Breast epithelium (tissue), 4 donors: ENCODE data around the gene DYRK1A. TPM values are rescaled to one million over a fixed set of nuclear protein-coding genes. Genes with fewer than 3 reads are reported as not detected.

Experiments
- DNase-seq, 2 donors: peaks; one replicate each; pipeline ENCODE4 v3.0.0-alpha.2; 2019; ENCODE audit warnings: low spot score in 2 of 2
- H3K27ac ChIP-seq, 2 donors: fragments of 200-600 bp; sonication (generic) in 1 of 2; one replicate each; pipeline ENCODE4 v1.5.1; 2016 to 2019; ENCODE audit warnings: mild to moderate bottlenecking in 1 of 2
- H3K27me3 ChIP-seq, 2 donors: fragments of 200-600 bp; sonication (generic) in 1 of 2; one replicate each; pipeline versions ENCODE4 v1.5.1 to v1.6.0; 2017 to 2019; ENCODE audit warnings: control low read depth in 1 of 2, mild to moderate bottlenecking in 1 of 2
- H3K36me3 ChIP-seq: fragments of 200-600 bp; one replicate; pipeline ENCODE4 v1.5.1; 2019
- H3K4me1 ChIP-seq, 2 donors: fragments of 200-600 bp; sonication (generic); one replicate each; pipeline ENCODE4 v1.5.1; 2016 to 2019; ENCODE audit warnings: control low read depth in 1 of 2
- H3K4me3 ChIP-seq, 3 donors: fragments of 200-600 bp; sonication (generic); 1 replicate in 2 of 3; 2 replicates in 1 of 3; pipeline ENCODE4 v1.5.1; 2016 to 2019; ENCODE audit warnings: mild to moderate bottlenecking in 3 of 3, moderate library complexity in 2 of 3
- H3K9me3 ChIP-seq, 2 donors: fragments of 200-600 bp; sonication (generic) in 1 of 2; one replicate each; pipeline ENCODE4 v1.5.1; 2016 to 2019; ENCODE audit warnings: control low read depth in 1 of 2
- POLR2A ChIP-seq: fragments of 450-650 bp; IDR thresholded peaks from one replicate; pipeline ENCODE4 v1.6.1; 2016; ENCODE audit warnings: antibody characterized with exemption, mild to moderate bottlenecking, moderate library complexity
- POLR2AphosphoS5 ChIP-seq, 3 donors: sonication (generic); formaldehyde crosslinking; IDR thresholded peaks; one replicate each; pipeline ENCODE4 v1.6.1; 2017; ENCODE audit warnings: antibody characterized with exemption in 3 of 3
- intact Hi-C: fragments of 100-400 bp; cut with DNase I; formaldehyde crosslinking; loops from one replicate; pipeline ENCODE4 v1.15.1; 2023; ENCODE audit warnings: low total_unique reads
- total RNA-seq, 3 donors: library from RNA; depleted of rRNA; stranded (reverse); fragments of >200 nt; gene quantifications; one replicate each; pipeline ENCODE4 v1.1.0, GENCODE V29; 2016
- TF ChIP-seq, protein P1 (sequence below), 3 donors: fragments of 450-650 bp; IDR thresholded peaks; one replicate each; pipeline ENCODE4 v1.5.1; 2016 to 2017; ENCODE audit warnings: antibody characterized with exemption in 3 of 3, mild to moderate bottlenecking in 3 of 3, moderate library complexity in 3 of 3

Gene DYRK1A
- total RNA-seq, 3 donors from 2014 or later = 71.7 to 138 (median 93.1) TPM

DNA sequence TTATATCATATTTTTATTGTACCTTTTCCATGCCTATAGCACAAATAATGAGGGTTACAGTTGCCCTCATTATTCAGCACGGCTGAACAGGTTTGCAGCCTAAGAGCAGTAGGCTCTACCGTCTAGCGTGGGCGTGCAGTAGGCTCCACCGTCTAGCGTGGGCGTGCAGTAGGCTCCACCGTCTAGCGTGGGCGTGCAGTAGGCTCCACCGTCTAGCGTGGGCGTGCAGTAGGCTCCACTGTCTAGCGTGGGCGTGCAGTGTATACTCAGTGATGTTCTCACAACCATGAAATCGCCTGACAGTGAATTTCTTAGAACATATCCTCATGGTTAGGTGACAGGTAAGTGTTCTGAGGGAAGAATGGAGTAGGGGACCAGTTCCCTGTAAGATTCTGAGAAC is 84.9 kb downstream of the DYRK1A start:
- no peak for DNase-seq
- intact Hi-C loops = no loop called here
- no peaks in the 10 kb centered on the region for H3K9me3 ChIP-seq
- TF ChIP-seq POLR2AphosphoS5 (IDR thresholded peaks at IDR 0.05) = no peak
- TF ChIP-seq POLR2A = no peak
- TF ChIP-seq, protein P1, sequence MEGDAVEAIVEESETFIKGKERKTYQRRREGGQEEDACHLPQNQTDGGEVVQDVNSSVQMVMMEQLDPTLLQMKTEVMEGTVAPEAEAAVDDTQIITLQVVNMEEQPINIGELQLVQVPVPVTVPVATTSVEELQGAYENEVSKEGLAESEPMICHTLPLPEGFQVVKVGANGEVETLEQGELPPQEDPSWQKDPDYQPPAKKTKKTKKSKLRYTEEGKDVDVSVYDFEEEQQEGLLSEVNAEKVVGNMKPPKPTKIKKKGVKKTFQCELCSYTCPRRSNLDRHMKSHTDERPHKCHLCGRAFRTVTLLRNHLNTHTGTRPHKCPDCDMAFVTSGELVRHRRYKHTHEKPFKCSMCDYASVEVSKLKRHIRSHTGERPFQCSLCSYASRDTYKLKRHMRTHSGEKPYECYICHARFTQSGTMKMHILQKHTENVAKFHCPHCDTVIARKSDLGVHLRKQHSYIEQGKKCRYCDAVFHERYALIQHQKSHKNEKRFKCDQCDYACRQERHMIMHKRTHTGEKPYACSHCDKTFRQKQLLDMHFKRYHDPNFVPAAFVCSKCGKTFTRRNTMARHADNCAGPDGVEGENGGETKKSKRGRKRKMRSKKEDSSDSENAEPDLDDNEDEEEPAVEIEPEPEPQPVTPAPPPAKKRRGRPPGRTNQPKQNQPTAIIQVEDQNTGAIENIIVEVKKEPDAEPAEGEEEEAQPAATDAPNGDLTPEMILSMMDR (IDR thresholded peaks at IDR 0.05) = no peak
- H3K36me3 ChIP-seq = no peaks in the 10 kb centered on the region
- no peak overlapping the region for H3K4me3 ChIP-seq
- no peaks in the 10 kb centered on the region for H3K27me3 ChIP-seq
- H3K27ac ChIP-seq = no peak overlapping the region
- peaks cover 0 to 6% of the 10 kb centered on the region in 2 donors for H3K4me1 ChIP-seq

DNA sequence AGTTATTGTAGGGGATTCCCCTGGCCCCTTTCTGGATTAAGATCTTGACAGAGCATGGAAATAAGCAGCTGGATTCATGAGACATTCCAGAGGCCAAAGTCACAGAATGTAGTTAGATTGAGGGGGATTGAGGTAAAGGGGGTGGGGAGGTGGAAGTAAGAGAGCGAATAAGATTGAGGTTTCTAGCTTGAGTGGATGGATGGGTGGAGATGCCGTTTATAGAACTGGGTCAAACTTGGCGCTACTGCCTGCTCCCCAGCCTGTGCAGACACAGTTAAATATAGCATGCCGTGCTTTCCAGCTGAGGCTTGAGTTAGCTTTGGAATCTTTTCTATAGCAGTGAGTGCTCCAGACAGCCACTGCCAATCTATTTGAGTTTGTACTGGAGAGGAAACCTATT is 85.7 kb downstream of the DYRK1A start:
- no peak for DNase-seq
- peaks cover 0 to 6% of the 10 kb centered on the region in 2 donors for H3K4me1 ChIP-seq
- intact Hi-C loops = no loop called here

DNA sequence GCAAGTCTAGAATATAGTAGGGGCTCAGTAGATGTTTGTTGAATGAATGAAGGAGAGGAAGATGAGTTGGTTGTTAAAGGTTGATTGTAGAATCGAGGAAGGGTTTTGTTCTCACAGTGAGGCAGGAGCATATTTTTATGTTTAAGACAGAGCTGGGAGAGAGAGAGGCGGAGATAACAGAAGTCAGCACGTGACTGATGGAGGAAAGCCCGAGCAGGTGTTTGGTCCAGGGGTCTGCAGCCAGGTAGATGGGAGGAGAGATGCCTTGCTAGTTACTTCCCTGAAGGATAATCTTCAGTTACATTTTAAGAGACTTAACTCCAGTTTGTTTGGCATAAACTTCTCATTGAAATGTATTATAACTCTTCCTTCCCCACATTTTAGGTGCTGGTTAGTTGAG is 86.8 kb downstream of the DYRK1A start:
- TF ChIP-seq POLR2AphosphoS5 (IDR thresholded peaks at IDR 0.05) (no peak), POLR2A (no peak)
- TF ChIP-seq, protein P1 (IDR thresholded peaks at IDR 0.05) = no peak

More for the DNA sequence above, 85.7 kb downstream of the DYRK1A start:
- no peaks in the 10 kb centered on the region for H3K9me3 ChIP-seq
- peak overlapping the region in 1 of 2 donors; percentile 30 for H3K27ac ChIP-seq
- no peak overlapping the region for H3K4me3 ChIP-seq
- no peaks in the 10 kb centered on the region for H3K36me3 ChIP-seq
- H3K27me3 ChIP-seq = no peaks in the 10 kb centered on the region
- no peak for TF ChIP-seq POLR2A
- TF ChIP-seq, protein P1 (IDR thresholded peaks at IDR 0.05) = no peak
- TF ChIP-seq POLR2AphosphoS5 (IDR thresholded peaks at IDR 0.05) = no peak

DNA sequence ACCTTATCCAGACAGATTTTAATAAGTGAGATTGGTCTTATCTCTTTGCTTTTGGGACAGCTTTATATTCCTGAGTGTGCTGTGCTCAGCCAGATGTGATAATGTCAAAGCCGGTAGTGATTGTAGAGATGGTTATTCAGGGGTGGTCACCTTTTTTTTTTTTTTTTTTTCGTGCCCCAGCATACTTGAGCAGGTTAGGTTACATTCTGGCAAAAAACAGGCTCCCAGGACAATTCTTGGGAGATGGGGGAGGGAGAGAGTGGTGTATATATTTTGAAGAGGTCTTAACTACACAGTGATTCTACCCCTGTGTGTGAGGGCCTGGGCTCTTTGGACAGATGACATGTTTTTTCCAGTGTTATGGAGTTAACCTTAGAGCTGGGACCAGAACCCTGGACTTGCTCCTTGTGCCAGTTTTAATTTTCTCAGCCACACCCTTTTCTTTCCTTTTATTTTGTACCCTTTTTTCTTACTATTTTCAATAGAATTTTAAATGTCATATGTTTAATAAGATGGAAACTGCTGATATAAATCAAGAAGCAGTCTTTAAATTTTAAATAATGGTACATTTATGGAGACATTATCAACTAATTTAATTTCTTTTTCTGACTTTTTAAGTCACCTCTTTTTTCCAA is 88.4 kb downstream of the DYRK1A start:
- Histone ChIP-seq H3K27ac (no peak overlapping the region), H3K27me3 (no peaks in the 10 kb centered on the region)
- intact Hi-C loops = no loop called here

More for the DNA sequence above, 86.8 kb downstream of the DYRK1A start:
- Histone ChIP-seq H3K27me3 (no peaks in the 10 kb centered on the region), H3K9me3 (no peaks in the 10 kb centered on the region), H3K4me1 (peaks cover 3 to 14% of the 10 kb centered on the region in 2 donors), H3K36me3 (no peaks in the 10 kb centered on the region), H3K27ac (no peak overlapping the region), H3K4me3 (no peak overlapping the region)
- intact Hi-C loops = no loop called here
- no peak for DNase-seq

DNA sequence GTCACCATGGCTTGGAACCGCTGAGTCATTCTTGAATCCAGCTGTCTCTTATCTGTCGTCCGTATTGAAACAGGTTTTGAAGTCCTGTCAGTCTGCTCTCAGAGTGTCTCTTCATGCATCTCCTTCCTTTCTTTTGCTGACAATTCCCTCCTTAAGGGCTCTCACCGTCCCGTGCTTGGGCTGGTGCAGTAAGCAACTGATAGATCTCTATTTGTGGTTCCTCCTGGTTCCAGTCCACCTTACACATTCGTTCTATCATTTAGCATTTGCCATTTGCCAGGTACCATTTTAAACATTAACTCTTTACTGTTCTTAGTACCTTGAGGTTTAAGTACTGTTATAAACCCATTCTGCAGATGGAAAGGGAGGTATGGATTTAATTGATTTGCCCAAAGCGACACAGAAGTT is 88.9 kb downstream of the DYRK1A start:
- Histone ChIP-seq H3K4me3 (no peak overlapping the region), H3K4me1 (peaks cover 3 to 25% of the 10 kb centered on the region in 2 donors), H3K36me3 (no peaks in the 10 kb centered on the region), H3K27ac (no peak overlapping the region), H3K27me3 (no peaks in the 10 kb centered on the region), H3K9me3 (no peaks in the 10 kb centered on the region)
- TF ChIP-seq, protein P1 (IDR thresholded peaks at IDR 0.05) = no peak
- TF ChIP-seq POLR2AphosphoS5 (IDR thresholded peaks at IDR 0.05) (no peak), POLR2A (no peak)
- DNase-seq = no peak
- intact Hi-C loops = no loop called here

More for the DNA sequence above, 88.4 kb downstream of the DYRK1A start:
- Histone ChIP-seq H3K4me3 (no peak overlapping the region), H3K4me1 (peaks cover 3 to 25% of the 10 kb centered on the region in 2 donors), H3K36me3 (no peaks in the 10 kb centered on the region), H3K9me3 (no peaks in the 10 kb centered on the region)
- DNase-seq = no peak
- TF ChIP-seq, protein P1 (IDR thresholded peaks at IDR 0.05) = no peak
- TF ChIP-seq POLR2AphosphoS5 (IDR thresholded peaks at IDR 0.05) (no peak), POLR2A (no peak)
